ENCODE data around the gene NKX6-2. TPM values are rescaled to one million over a fixed set of nuclear protein-coding genes. Genes with fewer than 3 reads are reported as not detected.

Gene NKX6-2
- total RNA-seq, 1 donor from 2014 or later = 6.2 TPM

DNA sequence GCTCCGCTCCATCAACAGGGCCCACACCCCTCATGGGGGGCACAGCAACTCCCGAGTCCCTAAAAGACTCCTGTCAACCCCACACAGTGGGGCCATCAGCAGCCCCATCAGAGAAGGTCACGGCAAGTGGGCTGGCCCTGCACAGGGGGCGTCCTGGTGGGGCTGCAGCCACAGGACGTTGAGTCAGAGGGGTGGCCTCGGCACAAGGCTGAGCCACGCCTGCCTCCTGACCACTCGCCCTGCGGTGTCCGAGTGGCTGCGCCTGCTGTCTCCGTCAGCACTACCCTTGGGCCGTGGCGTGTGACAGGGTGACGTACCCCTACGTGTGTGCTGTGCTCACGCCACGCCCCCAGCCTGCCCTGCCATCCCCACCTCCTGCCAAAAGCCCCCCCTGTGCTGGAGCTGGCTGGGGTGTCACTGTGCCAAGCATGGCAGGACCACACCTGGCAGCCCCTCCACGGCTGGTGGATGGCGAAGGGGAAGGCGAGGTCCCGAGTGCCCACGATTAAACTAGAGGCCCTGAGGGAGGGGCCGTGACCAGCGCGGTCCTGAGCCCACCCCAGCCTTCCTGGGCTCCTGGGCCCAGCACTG is 26.0 kb upstream of the NKX6-2 start:
- H3K27me3 Mint-ChIP-seq (ENCODE audit: unreplicated experiment) = peaks cover 11% of the 10 kb centered on the region
- peaks cover 2% of the 10 kb centered on the region for H3K9me3 Mint-ChIP-seq (ENCODE audit: unreplicated experiment)
- H3K4me1 Mint-ChIP-seq (ENCODE audit: low read depth, unreplicated experiment) = no peaks in the 10 kb centered on the region
- TF ChIP-seq, protein P1, sequence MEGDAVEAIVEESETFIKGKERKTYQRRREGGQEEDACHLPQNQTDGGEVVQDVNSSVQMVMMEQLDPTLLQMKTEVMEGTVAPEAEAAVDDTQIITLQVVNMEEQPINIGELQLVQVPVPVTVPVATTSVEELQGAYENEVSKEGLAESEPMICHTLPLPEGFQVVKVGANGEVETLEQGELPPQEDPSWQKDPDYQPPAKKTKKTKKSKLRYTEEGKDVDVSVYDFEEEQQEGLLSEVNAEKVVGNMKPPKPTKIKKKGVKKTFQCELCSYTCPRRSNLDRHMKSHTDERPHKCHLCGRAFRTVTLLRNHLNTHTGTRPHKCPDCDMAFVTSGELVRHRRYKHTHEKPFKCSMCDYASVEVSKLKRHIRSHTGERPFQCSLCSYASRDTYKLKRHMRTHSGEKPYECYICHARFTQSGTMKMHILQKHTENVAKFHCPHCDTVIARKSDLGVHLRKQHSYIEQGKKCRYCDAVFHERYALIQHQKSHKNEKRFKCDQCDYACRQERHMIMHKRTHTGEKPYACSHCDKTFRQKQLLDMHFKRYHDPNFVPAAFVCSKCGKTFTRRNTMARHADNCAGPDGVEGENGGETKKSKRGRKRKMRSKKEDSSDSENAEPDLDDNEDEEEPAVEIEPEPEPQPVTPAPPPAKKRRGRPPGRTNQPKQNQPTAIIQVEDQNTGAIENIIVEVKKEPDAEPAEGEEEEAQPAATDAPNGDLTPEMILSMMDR (IDR thresholded peaks at IDR 0.05; ENCODE audit: partially characterized antibody, unreplicated experiment) = no peak
- no peak for DNase-seq
- H3K4me3 Mint-ChIP-seq (ENCODE audit: unreplicated experiment) = no peak overlapping the region
- H3K36me3 Mint-ChIP-seq (ENCODE audit: unreplicated experiment) = no peaks in the 10 kb centered on the region
- H3K27ac Mint-ChIP-seq (ENCODE audit: unreplicated experiment) = no peak overlapping the region

DNA sequence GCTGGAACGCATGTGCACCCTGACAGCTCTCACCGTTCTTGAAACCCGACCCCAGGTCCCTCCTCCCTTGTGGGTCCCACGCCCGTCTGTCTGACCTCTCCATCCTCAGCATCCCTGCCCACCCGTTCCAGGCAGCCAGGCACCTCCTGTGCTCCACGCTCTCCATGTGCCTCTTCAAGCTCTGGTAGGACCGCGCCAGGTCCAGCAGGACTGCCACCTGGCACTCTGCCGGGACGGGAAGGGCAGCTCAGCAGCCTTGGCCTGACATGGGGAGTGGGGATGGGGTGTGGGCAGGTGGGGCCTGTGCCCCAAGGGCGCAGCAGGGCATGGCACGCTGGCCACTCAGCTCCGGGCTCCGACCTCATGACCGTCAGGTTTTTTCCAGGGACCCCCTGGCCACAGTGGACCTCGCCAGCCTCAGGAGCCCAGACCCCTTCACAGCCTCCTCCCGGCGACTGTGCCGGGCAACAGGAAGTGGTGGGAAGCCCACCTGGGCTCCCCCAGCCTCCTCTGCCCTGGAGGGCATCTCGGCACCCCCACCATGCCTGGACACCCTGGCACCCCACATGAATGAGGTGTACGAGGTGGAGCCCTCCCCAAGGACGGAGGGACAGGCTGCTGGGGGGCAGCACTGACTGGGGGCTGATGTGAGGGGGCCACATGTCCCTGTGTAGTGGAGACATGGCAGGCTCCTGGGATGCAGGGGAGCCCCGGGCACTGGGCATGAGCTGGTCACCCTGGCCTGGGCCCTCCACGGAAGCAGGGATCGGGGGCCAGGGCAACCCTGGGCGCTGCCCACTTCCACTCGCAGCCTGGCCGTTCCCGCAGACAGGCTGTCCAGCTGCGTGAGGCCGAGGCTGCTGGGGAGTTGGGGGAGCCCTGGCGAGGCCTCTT is 25.1 kb upstream of the NKX6-2 start:
- Mint-ChIP-seq H3K27me3 (ENCODE audit: unreplicated experiment) (peaks cover 6% of the 10 kb centered on the region), H3K27ac (ENCODE audit: unreplicated experiment) (no peak overlapping the region), H3K4me3 (ENCODE audit: unreplicated experiment) (no peak overlapping the region), H3K9me3 (ENCODE audit: unreplicated experiment) (peaks cover 2% of the 10 kb centered on the region), H3K36me3 (ENCODE audit: unreplicated experiment) (no peaks in the 10 kb centered on the region), H3K4me1 (ENCODE audit: low read depth, unreplicated experiment) (peaks cover under 1% of the 10 kb centered on the region)
- TF ChIP-seq, protein P1 (IDR thresholded peaks at IDR 0.05; ENCODE audit: partially characterized antibody, unreplicated experiment) = no peak
- DNase-seq = no peak

DNA sequence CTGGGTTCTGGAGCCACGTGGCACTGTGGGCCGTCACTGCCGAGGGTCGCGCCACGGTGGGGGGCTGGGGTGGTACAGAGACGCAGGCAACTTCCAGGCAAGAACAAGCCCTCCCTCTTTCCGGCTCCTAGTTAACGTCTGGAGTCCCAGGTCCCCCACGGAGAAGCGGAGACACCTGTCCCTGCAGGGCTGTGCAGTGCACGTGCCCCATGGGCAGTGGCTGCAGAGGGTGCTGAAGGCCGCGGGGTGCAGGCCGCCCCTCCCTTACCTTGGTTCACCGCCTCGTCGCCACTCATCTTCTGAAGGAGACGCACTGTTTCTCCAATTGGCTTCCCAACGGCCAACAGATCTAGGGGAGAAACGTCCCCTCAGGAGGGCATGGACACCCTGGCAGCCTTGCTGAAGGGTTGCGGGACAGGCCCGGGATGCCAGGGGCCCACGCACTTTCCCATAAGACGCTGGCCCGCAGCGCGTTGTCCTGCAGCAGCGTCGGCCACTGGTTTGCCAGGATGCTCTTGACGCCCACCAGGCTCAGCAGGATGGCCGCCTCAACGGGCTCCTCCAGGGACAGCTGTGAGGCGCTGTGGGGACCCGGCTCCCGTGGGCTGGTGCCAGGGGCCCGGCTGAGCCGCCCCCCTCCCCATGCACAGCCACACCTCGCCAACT is 24.3 kb upstream of the NKX6-2 start:
- TF ChIP-seq, protein P1 (IDR thresholded peaks at IDR 0.05; ENCODE audit: partially characterized antibody, unreplicated experiment) = no peak
- no peak for DNase-seq
- H3K27me3 Mint-ChIP-seq (ENCODE audit: unreplicated experiment) = peaks cover 3% of the 10 kb centered on the region

DNA sequence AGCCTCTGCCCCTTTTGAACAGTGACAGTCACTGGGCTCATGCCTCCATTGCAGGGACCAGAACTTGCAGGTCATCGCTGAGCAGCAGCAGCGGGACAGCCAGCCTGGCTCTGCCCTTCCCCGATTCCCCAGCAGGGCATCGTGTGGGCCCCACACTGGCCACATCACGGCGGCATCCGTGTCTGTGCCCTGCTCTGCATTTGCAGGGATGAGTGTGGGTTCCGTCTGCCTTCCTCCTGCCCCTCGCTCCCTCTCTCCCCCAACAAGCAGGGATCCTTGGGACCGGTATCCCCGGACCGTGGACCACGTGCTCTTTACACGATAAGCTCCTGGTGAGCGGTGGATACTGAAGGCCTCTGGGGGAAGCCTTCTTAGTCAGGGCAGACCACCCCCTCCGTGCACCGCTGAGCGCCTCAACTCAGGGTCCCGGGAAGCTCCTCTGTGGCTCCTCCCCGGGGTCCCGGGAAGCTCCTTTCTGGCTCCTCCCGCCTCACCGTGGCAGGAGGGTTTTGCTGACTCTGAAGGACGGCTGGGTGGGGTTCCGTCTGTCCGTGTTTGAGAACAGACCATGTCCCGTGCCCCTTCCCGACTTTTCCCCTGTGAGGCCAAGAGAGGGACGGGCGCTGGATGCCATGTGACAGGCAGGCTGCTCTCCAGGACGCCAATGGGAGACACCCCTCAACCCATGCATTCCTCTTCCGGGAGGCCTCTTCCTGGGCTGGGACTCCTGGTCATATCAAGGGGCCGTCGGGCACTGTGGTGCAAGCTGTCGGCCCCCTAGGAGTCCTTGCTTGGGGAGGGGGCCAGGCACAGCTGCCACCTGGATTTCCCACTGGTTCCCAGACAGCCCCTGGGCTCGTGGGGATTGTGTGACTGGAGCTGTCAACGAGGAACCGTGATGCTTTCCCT is 23.5 kb upstream of the NKX6-2 start:
- peaks cover 1% of the 10 kb centered on the region for H3K4me1 Mint-ChIP-seq (ENCODE audit: low read depth, unreplicated experiment)

More for the DNA sequence above, 24.3 kb upstream of the NKX6-2 start:
- no peak overlapping the region for H3K4me3 Mint-ChIP-seq (ENCODE audit: unreplicated experiment)
- H3K36me3 Mint-ChIP-seq (ENCODE audit: unreplicated experiment) = no peaks in the 10 kb centered on the region
- no peaks in the 10 kb centered on the region for H3K9me3 Mint-ChIP-seq (ENCODE audit: unreplicated experiment)
- peaks cover 1% of the 10 kb centered on the region for H3K4me1 Mint-ChIP-seq (ENCODE audit: low read depth, unreplicated experiment)
- H3K27ac Mint-ChIP-seq (ENCODE audit: unreplicated experiment) = no peak overlapping the region

More for the DNA sequence above, 23.5 kb upstream of the NKX6-2 start:
- Mint-ChIP-seq H3K27me3 (ENCODE audit: unreplicated experiment) (peaks cover 3% of the 10 kb centered on the region), H3K36me3 (ENCODE audit: unreplicated experiment) (no peaks in the 10 kb centered on the region), H3K27ac (ENCODE audit: unreplicated experiment) (no peak overlapping the region), H3K4me3 (ENCODE audit: unreplicated experiment) (no peak overlapping the region), H3K9me3 (ENCODE audit: unreplicated experiment) (no peaks in the 10 kb centered on the region)
- DNase-seq = no peak
- TF ChIP-seq, protein P1 (IDR thresholded peaks at IDR 0.05; ENCODE audit: partially characterized antibody, unreplicated experiment) = no peak
